H1 (cell line): ENCODE measurements around the gene CIBAR2. TPM values are rescaled to one million over a fixed set of nuclear protein-coding genes. Genes with fewer than 3 reads are reported as not detected.

Source experiments
- CTCF ChIP-seq, 3 experiments: IDR thresholded peaks; 1 replicate in 2 of 3; 2 replicates in 1 of 3; pipeline versions ENCODE4 v1.5.1 to v1.6.1; 2011; ENCODE audit warnings: low read length in 3 of 3, mild to moderate bottlenecking in 3 of 3, inconsistent platforms in 2 of 3, low read depth in 1 of 3, moderate library complexity in 1 of 3; ENCODE audit not compliant: insufficient read depth in 1 of 3; ENCODE audit errors: control extremely low read depth in 1 of 3
- RBBP5 ChIP-seq: IDR thresholded peaks from 2 replicates; pipeline ENCODE4 v1.7.1; 2012; ENCODE audit warnings: low read depth, mild to moderate bottlenecking, inconsistent platforms, low read length, moderate library complexity, borderline replicate concordance
- polyA plus RNA-seq, 7 experiments: library from polyadenylated mRNA; depleted of rRNA in 3 of 7; stranded (reverse) in 5 of 7; unstranded in 2 of 7; fragments of >200 nt in 5 of 7; fragments of 200-250 nt in 2 of 7; gene quantifications; 1 replicate in 5 of 7; 2 replicates in 1 of 7; 4 replicates in 1 of 7; pipeline versions ENCODE4 v1.2.1 to v1.2.3, GENCODE V29; 2011 to 2013; ENCODE audit warnings: missing spikeins in 2 of 7, mixed read lengths in 2 of 7
- total RNA-seq: library from RNA; stranded (reverse); fragmentation: NEBNext Ultra II Directional; extraction: Animal tissue kit (Norgen Biotek cat#: 25700); gene quantifications from 2 replicates; pipeline ENCODE4 v1.2.1, GENCODE V29; 2021

The CIBAR2 gene
- total and polyA plus RNA-seq, 2 of the 8 experiments (the other 6 are each of a cell fraction or from before 2014, with no cell fraction given) = 0.18 TPM; not detected in 1

- no peak for TF ChIP-seq CTCF (IDR thresholded peaks at IDR 0.05; ENCODE audit: control extremely low read depth in 1 of 3, insufficient read depth in 1 of 3, low read depth in 1 of 3, low read length in 3 of 3)
- no peak for TF ChIP-seq RBBP5
- TF ChIP-seq, all 59 proteins: peak for 0
These were observed 41.4 kb upstream of the CIBAR2 start (continued) for GRCh38 chr16:85153656-85154091.
